SK-N-MC (cell line): Measurements from ENCODE around the gene TBC1D25.
A peak's percentile ranks its signal among the peaks of the same experiment; 100 is the strongest.

Experiments
- FOXP2 ChIP-seq: optimal IDR thresholded peaks from 2 replicates; pipeline ENCODE3; 2011; ENCODE audit warnings: mild to moderate bottlenecking, moderate library complexity; ENCODE audit not compliant: insufficient read depth; ENCODE audit errors: extremely low read length, control extremely low read depth
- POLR2AphosphoS5 ChIP-seq: IDR thresholded peaks from 2 replicates; pipeline ENCODE4 v1.6.1; 2012; ENCODE audit warnings: mild to moderate bottlenecking, low read depth, low read length, borderline replicate concordance

GRCh38 chrX:48574270-48575266 is 35.1 kb downstream of the TBC1D25 start, which contains the start of gene RBM3:
- TF ChIP-seq POLR2AphosphoS5 = peak; percentile 85
- TF ChIP-seq FOXP2 = no peak
